ENCODE data around the gene UACA. TPM values are rescaled to one million over a fixed set of nuclear protein-coding genes. Genes with fewer than 3 reads are reported as not detected.

The UACA gene
- total and polyA plus RNA-seq, 9 of the 15 experiments (the other 6 are each of a cell fraction or from before 2014, with no cell fraction given): 0.06 to 0.33 (median 0.15) TPM; not detected in 5

DNA sequence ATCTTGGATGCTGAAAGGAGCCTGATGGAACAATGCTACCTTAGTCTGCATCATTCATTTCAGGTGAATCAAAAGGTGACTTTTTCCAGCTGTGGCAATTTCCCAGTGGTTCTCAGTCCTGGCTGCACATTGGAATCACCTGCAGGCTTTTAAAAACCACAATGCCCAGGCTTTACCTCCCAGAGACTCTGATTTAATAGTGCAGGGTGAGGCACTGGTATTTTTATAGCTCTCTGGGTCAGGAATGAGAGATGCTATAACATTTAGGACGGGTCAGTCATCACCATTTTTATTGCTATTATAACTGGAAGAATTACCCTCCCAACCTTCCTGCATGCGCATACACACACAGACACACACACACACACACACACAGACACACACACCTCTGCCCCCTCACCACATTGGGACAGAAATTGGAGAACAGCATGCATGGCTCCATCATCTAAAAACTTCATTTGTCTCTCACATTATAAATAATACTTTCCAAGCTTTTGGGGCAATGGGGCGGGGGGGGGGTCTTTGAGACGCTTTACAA lies 49.5 kb upstream of the UACA start:
- WGBS (ENCODE audit: insufficient coverage, low coverage, missing lambda C conversion rate): 0% methylated on average over 3 of the region's 4 CpGs
- Histone ChIP-seq H3K27me3 (ENCODE audit: control insufficient read depth in 2 of 2, insufficient read depth in 2 of 2, low read length in 2 of 2) (no peaks in the 10 kb centered on the region), H3K4me1 (replicated peaks in 1 of 2; ENCODE audit: control insufficient read depth in 2 of 2, insufficient read depth in 2 of 2, low read length in 2 of 2) (no peaks in the 10 kb centered on the region), H4K20me1 (replicated peaks; ENCODE audit: control insufficient read depth, insufficient read depth, low read length) (no peaks in the 10 kb centered on the region), H3K9me1 (ENCODE audit: control insufficient read depth, insufficient read depth, low read length) (no peaks in the 10 kb centered on the region), H3K4me3 (no peak overlapping the region), H3K79me2 (ENCODE audit: control insufficient read depth, insufficient read depth, low read length) (no peaks in the 10 kb centered on the region), H3K9me3 (replicated peaks; ENCODE audit: control insufficient read depth, insufficient read depth, low read depth, low read length) (no peaks in the 10 kb centered on the region), H3K27ac (ENCODE audit: extremely low read depth, low read depth, low read length) (no peak overlapping the region), H2AFZ (ENCODE audit: low read depth, low read length) (no peak overlapping the region), H3K36me3 (ENCODE audit: control insufficient read depth, insufficient read depth, low read length) (no peaks in the 10 kb centered on the region), H3K4me2 (ENCODE audit: insufficient read depth, low read length) (no peak overlapping the region), H3K9ac (ENCODE audit: insufficient read depth in 1 of 2, low read depth in 2 of 2, low read length in 2 of 2) (no peak overlapping the region)
- TF ChIP-seq SRSF9 (IDR thresholded peaks at IDR 0.05; ENCODE audit: borderline replicate concordance, low read depth, low read length): no peak
- no peak for TF ChIP-seq DIDO1 (tag; IDR thresholded peaks at IDR 0.05; ENCODE audit: low read depth)
- TF ChIP-seq, protein P1, sequence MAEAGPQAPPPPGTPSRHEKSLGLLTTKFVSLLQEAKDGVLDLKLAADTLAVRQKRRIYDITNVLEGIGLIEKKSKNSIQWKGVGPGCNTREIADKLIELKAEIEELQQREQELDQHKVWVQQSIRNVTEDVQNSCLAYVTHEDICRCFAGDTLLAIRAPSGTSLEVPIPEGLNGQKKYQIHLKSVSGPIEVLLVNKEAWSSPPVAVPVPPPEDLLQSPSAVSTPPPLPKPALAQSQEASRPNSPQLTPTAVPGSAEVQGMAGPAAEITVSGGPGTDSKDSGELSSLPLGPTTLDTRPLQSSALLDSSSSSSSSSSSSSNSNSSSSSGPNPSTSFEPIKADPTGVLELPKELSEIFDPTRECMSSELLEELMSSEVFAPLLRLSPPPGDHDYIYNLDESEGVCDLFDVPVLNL (CRISPR knock-in tag; IDR thresholded peaks at IDR 0.05; ENCODE audit: low read depth): no peak
- no peak for TF ChIP-seq TOE1 (IDR thresholded peaks at IDR 0.05; ENCODE audit: borderline replicate concordance)
- TF ChIP-seq TOE1 (CRISPR knock-in tag; IDR thresholded peaks at IDR 0.05; ENCODE audit: borderline replicate concordance, low read depth): no peak
- ChIA-PET CTCF (ENCODE audit: low intra/inter-chr PET ratio) (no interaction called here), POLR2A (interaction anchor here (0.6 kb wide), 1 partner anchor 34 kb away, joined by 6 read pairs; no protein-coding TSS in a partner anchor)
- DNase-seq (ENCODE audit: extremely low read depth in 1 of 4, low spot score in 3 of 4) (no peak), ATAC-seq (no peak), FAIRE-seq (no peak)
- in situ Hi-C loops (cut with MboI): no loop called here
- intact Hi-C loops (cut with micrococcal nuclease): no loop called here
- BruUV-seq (replicated peaks): no TSS peak

All from K562 (cell line).